Activated CD8-positive, alpha-beta memory T cell treated with anti-CD3 and anti-CD28 coated beads, Interleukin-2, amount 50 U/mL, for 1 hour (primary cell): ENCODE data around the gene ACSS2.

Experiments
- DNase-seq: peaks from one replicate; pipeline ENCODE4 v3.0.0-alpha.2; 2020; ENCODE audit errors: extremely low read depth

ACSS2 gene

GRCh38 chr20:34876406-34877282 lies at the start of gene ACSS2:
ACSS2 (plus strand) TSS chr20:34876612; CDS start chr20:34876646, 34 bp downstream.
- no peak for DNase-seq

- no peak for DNase-seq
Measured at GRCh38 chr20:34829191-34829590, 47.2 kb upstream of the ACSS2 start.

GRCh38 chr20:34831936-34832335 lies 44.5 kb upstream of the ACSS2 start:
- no peak for DNase-seq

- DNase-seq: no peak
Measured at GRCh38 chr20:34834459-34834893, 41.9 kb upstream of the ACSS2 start.

- DNase-seq: no peak
Measured at GRCh38 chr20:34842143-34842542, 34.3 kb upstream of the ACSS2 start.

GRCh38 chr20:34843421-34843820 lies 33.0 kb upstream of the ACSS2 start:
- DNase-seq: no peak

GRCh38 chr20:34848597-34848996 lies 27.8 kb upstream of the ACSS2 start:
- DNase-seq: no peak

GRCh38 chr20:34849778-34850177 lies 26.6 kb upstream of the ACSS2 start:
- DNase-seq: no peak

GRCh38 chr20:34850969-34851368 lies 25.4 kb upstream of the ACSS2 start:
- DNase-seq: no peak

- DNase-seq: no peak
Measured at GRCh38 chr20:34852298-34852697, 24.1 kb upstream of the ACSS2 start.

- no peak for DNase-seq
Measured at GRCh38 chr20:34859367-34859766, 17.0 kb upstream of the ACSS2 start.

- no peak for DNase-seq
Measured at GRCh38 chr20:34859826-34860545, 16.4 kb upstream of the ACSS2 start.

GRCh38 chr20:34861386-34862084 lies 14.9 kb upstream of the ACSS2 start:
- DNase-seq: no peak

GRCh38 chr20:34862724-34863123 lies 13.7 kb upstream of the ACSS2 start:
- no peak for DNase-seq

GRCh38 chr20:34863421-34863965 lies 12.9 kb upstream of the ACSS2 start:
- no peak for DNase-seq

GRCh38 chr20:34864216-34864615 lies 12.2 kb upstream of the ACSS2 start:
- no peak for DNase-seq

GRCh38 chr20:34871320-34871926 lies 5.0 kb upstream of the ACSS2 start:
- DNase-seq: no peak

- DNase-seq: no peak
Measured at GRCh38 chr20:34871966-34872621, 4.3 kb upstream of the ACSS2 start.

GRCh38 chr20:34872622-34873224 lies 3.7 kb upstream of the ACSS2 start, which contains the start of gene GGT7:
GGT7 (minus strand) TSS chr20:34872856; CDS start chr20:34872815, 41 bp downstream.
- peak; percentile 57 for DNase-seq

GRCh38 chr20:34873583-34874093 lies 2.8 kb upstream of the ACSS2 start:
- no peak for DNase-seq
